PC-9 (cell line): Measurements from ENCODE around the gene PAFAH2. TPM values are rescaled to one million over a fixed set of nuclear protein-coding genes. Genes with fewer than 3 reads are reported as not detected.

Experiments
- BruUV-seq: library from RNA; stranded (reverse); fragments of 400-500 nt; replicated peaks from 2 replicates; lab custom pipeline; 2021; lab: Mats Ljungman, UMichigan
- CTCF ChIA-PET: fragments of 300-600 bp; sonication (Branson Sonifier 250); formaldehyde crosslinking; loops from one replicate; lab custom pipeline; 2022; ENCODE audit warnings: antibody characterized with exemption; lab: Charles Lee
- POLR2A ChIA-PET: fragments of 300-600 bp; sonication (Branson Sonifier 250); formaldehyde crosslinking; loops from one replicate; lab custom pipeline; 2022; ENCODE audit warnings: antibody characterized with exemption; ENCODE audit not compliant: unreplicated experiment; lab: Charles Lee
- DNase-seq, 2 experiments: peaks; one replicate each; pipeline versions ENCODE4 v3.0.0 to v3.0.0-alpha.2; 2015 to 2022; ENCODE audit warnings: mixed read lengths in 1 of 2
- H2AFZ ChIP-seq: fragments of 200-600 bp; sonication (generic); 2 replicates; pipeline ENCODE4 v1.8.1; 2017; ENCODE audit warnings: antibody characterized with exemption
- H3F3A ChIP-seq: fragments of 200-600 bp; sonication (generic); 2 replicates; pipeline ENCODE4 v1.8.1; 2017; ENCODE audit warnings: antibody characterized with exemption, mild to moderate bottlenecking, low read depth; ENCODE audit not compliant: insufficient read depth
- H3K27ac ChIP-seq: fragments of 200-600 bp; sonication (generic); 2 replicates; pipeline ENCODE4 v1.6.1; 2016; ENCODE audit warnings: mixed run types
- H3K27me3 ChIP-seq: fragments of 200-600 bp; sonication (generic); 2 replicates; pipeline ENCODE4 v1.6.1; 2016; ENCODE audit warnings: low read depth, mixed run types; ENCODE audit not compliant: insufficient read depth
- H3K36me3 ChIP-seq: fragments of 200-600 bp; sonication (generic); 2 replicates; pipeline ENCODE4 v1.6.1; 2016; ENCODE audit warnings: low read depth, mixed run types
- H3K4me1 ChIP-seq: fragments of 200-600 bp; sonication (generic); replicated peaks from 2 replicates; pipeline ENCODE4 v1.6.1; 2016; ENCODE audit warnings: mixed run types; ENCODE audit not compliant: insufficient read depth
- H3K4me2 ChIP-seq: fragments of 200-600 bp; sonication (generic); 2 replicates; pipeline ENCODE4 v1.6.1; 2017; ENCODE audit warnings: mixed run types
- H3K4me3 ChIP-seq: fragments of 200-600 bp; sonication (generic); 2 replicates; pipeline ENCODE4 v1.6.1; 2016; ENCODE audit warnings: mixed run types
- H3K79me2 ChIP-seq: fragments of 200-600 bp; sonication (generic); 2 replicates; pipeline ENCODE4 v1.6.1; 2017; ENCODE audit warnings: low read depth, mixed run types
- H3K9me2 ChIP-seq: fragments of 200-600 bp; sonication (generic); 2 replicates; pipeline ENCODE4 v1.8.1; 2017; ENCODE audit warnings: mild to moderate bottlenecking; ENCODE audit not compliant: insufficient read depth
- H3K9me3 ChIP-seq: fragments of 200-600 bp; sonication (generic); 2 replicates; pipeline ENCODE4 v1.8.1; 2016; ENCODE audit warnings: low read depth; ENCODE audit not compliant: insufficient read depth
- H4K20me1 ChIP-seq: fragments of 200-600 bp; sonication (generic); 2 replicates; pipeline ENCODE4 v1.8.1; 2017; ENCODE audit not compliant: insufficient read depth
- CTCF ChIP-seq: fragments of 200-600 bp; sonication (generic); conservative IDR thresholded peaks from 2 replicates; pipeline ENCODE4 v1.6.1; 2017; ENCODE audit warnings: mixed run types, antibody characterized with exemption, mild to moderate bottlenecking, moderate library complexity
- EZH2 ChIP-seq: fragments of 200-600 bp; sonication (generic); IDR thresholded peaks from 2 replicates; pipeline ENCODE4 v1.8.0; 2017; ENCODE audit warnings: antibody characterized with exemption, low read depth
- intact Hi-C: fragments of 100-400 bp; cut with micrococcal nuclease; formaldehyde crosslinking; loops from one replicate; pipeline ENCODE4 v1.10.0; 2022; ENCODE audit not compliant: unreplicated experiment
- total RNA-seq: library from RNA; stranded (reverse); gene quantifications from 2 replicates; pipeline ENCODE4 v1.2.3, GENCODE V29; 2021

Gene PAFAH2
- total RNA-seq, 1 experiment from 2014 or later, result 13.9 TPM

GRCh38 chr1:26010825-26011224, 13.0 kb upstream of the PAFAH2 start:
- Histone ChIP-seq H2AFZ (no peak overlapping the region), H3K4me2 (no peak overlapping the region), H3K4me1 (no peaks in the 10 kb centered on the region), H3K79me2 (no peaks in the 10 kb centered on the region), H3F3A (no peaks in the 10 kb centered on the region), H3K9me2 (no peaks in the 10 kb centered on the region), H4K20me1 (no peaks in the 10 kb centered on the region), H3K27ac (no peak overlapping the region), H3K36me3 (no peaks in the 10 kb centered on the region), H3K27me3 (no peaks in the 10 kb centered on the region), H3K9me3 (no peaks in the 10 kb centered on the region), H3K4me3 (no peak overlapping the region)
- DNase-seq, result no peak
- TF ChIP-seq EZH2, result no peak
- TF ChIP-seq CTCF, result no peak
- ChIA-PET CTCF (no interaction called here), POLR2A (no interaction called here)
- intact Hi-C loops, result no loop called here
- no TSS peak for BruUV-seq

GRCh38 chr1:26009796-26010447, 12.1 kb upstream of the PAFAH2 start:
- H3K9me3 ChIP-seq, result no peaks in the 10 kb centered on the region
- no peak for DNase-seq
- CTCF ChIA-PET, result no interaction called here
- no peaks in the 10 kb centered on the region for H3K9me2 ChIP-seq
- no peaks in the 10 kb centered on the region for H4K20me1 ChIP-seq
- H3K4me2 ChIP-seq, result no peak overlapping the region
- no TSS peak for BruUV-seq
- H3K36me3 ChIP-seq, result no peaks in the 10 kb centered on the region
- POLR2A ChIA-PET, result interaction anchor here (0.7 kb wide), 1 partner anchor 20 kb away, joined by 3 read pairs; no protein-coding TSS in a partner anchor
- no peak; the same call in 1 of the 2 replicates for TF ChIP-seq CTCF
- no peak for TF ChIP-seq EZH2
- no peaks in the 10 kb centered on the region for H3K27me3 ChIP-seq
- H2AFZ ChIP-seq, result no peak overlapping the region
- intact Hi-C loops, result no loop called here
- no peaks in the 10 kb centered on the region for H3K79me2 ChIP-seq
- no peaks in the 10 kb centered on the region for H3K4me1 ChIP-seq
- no peak overlapping the region for H3K27ac ChIP-seq
- H3K4me3 ChIP-seq, result no peak overlapping the region
- no peaks in the 10 kb centered on the region for H3F3A ChIP-seq

GRCh38 chr1:26006710-26007109, 8.8 kb upstream of the PAFAH2 start:
- Histone ChIP-seq H3K4me1 (no peaks in the 10 kb centered on the region), H3F3A (no peaks in the 10 kb centered on the region), H3K36me3 (no peaks in the 10 kb centered on the region), H3K4me3 (no peak overlapping the region), H3K9me2 (no peaks in the 10 kb centered on the region), H3K27me3 (no peaks in the 10 kb centered on the region), H3K79me2 (no peaks in the 10 kb centered on the region), H4K20me1 (no peaks in the 10 kb centered on the region), H3K27ac (no peak overlapping the region), H3K4me2 (no peak overlapping the region), H3K9me3 (no peaks in the 10 kb centered on the region), H2AFZ (no peak overlapping the region)
- POLR2A ChIA-PET, result no interaction called here
- DNase-seq, result no peak
- no peak for TF ChIP-seq CTCF
- TF ChIP-seq EZH2, result no peak
- BruUV-seq, result no TSS peak
- CTCF ChIA-PET, result no interaction called here
- intact Hi-C loops, result no loop called here
